D341Med (cell line): ENCODE measurements around the gene TNFRSF18.
A peak's percentile ranks its signal among the peaks of the same experiment; 100 is the strongest.

Experiments
- DNase-seq: peaks from one replicate; pipeline ENCODE4 v3.0.0; 2012; ENCODE audit warnings: low spot score

Gene TNFRSF18

DNA sequence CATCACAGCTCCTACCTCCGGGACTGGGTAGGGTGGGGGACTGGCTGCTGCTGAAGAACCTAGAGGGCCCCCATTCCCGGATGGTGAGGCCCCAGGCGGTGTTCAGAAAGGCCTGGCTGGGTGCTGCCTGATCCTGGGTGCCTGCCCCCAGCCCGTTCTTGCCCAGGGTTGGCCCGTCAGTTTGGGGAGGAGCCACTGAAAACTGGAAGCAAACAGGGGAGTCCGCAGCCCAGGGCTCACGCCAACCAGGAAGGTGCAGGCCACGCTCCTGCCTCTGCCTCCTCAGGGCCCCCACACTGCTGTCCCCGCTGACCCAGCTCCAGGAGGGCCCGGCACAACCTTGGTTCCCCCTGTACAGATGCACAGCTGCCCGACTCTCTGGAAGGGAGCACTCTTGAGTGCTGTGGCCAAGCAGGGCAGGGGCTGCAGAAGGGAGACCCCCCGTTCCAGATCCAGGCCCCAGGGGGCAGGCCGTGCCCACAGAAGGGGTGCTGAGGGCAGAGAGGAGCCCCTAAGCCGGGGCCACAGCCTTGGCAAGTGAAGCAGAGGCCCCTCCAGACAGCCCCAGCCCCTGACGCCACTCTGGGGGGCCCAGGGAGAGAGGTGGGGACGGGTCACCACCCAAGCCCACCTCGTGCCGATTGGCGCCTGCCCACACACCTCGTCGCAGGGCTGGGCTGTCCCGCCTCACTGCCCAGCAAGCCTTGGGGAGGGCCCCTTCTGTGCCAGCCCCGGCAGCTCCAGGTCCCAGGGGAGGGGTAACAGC, 34.6 kb upstream of the TNFRSF18 start:
- no peak for DNase-seq

DNA sequence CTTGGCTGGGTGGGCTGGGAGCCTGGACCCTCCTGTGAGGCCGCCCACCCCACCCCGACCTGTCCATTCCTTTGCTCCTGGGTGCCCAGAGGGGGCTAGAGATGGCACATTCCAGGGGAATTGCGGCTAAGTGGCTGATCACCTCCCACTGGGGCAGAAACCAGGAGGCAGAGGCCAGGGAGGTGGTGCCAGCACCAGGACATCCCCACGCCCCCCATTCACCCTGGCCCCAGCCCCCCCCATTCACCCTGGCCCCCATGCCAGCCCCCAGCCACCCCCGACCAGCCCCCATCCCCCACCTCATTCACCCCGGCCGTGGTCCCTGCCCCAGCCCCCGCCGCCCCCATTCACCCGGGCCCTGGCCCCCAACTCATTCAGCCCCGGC, 33.9 kb upstream of the TNFRSF18 start:
- DNase-seq, result no peak

DNA sequence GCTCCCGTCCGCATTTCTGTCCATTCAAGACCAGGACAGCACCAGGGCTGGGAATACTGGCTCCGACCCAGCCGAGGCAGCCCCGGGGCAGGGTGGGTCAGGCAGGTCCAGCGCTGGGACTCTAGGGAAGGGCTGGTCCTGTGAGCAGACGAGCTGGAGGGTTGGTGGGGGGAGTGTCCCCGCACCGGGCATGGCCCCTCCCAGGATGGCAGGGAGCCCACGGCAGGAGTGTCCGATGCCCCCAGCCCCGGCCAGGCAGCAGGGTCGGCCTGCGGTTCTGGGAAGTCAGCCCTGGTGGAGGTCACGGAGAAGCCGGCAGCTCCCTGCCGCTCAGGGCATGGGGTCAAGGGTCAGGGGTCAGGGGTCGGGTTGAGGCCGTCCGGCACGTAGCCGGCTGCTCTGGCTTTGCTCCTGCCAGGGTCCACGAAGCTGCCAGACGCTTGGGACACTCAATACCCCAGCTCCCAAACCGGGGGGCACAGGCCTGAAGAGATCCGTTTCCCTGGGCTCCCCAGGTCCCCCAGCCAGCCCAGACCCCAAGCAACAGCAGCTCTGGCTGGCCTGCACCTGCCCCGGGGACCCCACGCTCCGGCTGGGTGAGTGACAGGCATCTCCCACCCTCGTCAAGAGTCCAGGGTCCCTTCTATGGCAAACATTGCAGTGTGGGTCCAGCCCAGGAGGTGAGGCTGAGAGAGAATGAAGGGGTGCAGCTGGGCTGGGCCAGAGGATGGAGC, 33.4 kb upstream of the TNFRSF18 start:
- DNase-seq, result no peak

DNA sequence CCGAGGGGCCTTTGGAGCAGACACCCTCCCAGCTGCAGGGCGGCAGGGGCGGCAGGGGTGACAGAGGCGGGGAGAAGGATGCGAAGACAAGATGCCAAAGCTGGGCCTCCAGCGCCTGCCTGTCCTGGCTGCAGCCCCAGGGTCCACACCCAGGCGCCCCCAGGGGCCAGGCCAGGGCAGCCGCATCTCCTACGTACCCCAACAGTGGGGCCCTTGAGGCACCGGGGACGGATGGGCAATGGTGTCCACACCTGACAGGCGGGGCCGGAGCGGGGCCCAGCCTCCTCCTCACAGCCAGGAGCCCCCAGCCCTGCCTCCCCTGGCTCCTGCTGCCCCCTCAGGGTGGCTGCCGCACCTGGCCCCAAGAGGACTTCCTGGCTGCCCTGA, 32.8 kb upstream of the TNFRSF18 start:
- DNase-seq, result no peak

GRCh38 chr1:1238702-1239178, 32.3 kb upstream of the TNFRSF18 start:
- DNase-seq, result no peak

- no peak for DNase-seq
These were observed 31.7 kb upstream of the TNFRSF18 start for GRCh38 chr1:1237874-1238701.

- no peak for DNase-seq
These were observed 30.8 kb upstream of the TNFRSF18 start for GRCh38 chr1:1236945-1237873.

DNA sequence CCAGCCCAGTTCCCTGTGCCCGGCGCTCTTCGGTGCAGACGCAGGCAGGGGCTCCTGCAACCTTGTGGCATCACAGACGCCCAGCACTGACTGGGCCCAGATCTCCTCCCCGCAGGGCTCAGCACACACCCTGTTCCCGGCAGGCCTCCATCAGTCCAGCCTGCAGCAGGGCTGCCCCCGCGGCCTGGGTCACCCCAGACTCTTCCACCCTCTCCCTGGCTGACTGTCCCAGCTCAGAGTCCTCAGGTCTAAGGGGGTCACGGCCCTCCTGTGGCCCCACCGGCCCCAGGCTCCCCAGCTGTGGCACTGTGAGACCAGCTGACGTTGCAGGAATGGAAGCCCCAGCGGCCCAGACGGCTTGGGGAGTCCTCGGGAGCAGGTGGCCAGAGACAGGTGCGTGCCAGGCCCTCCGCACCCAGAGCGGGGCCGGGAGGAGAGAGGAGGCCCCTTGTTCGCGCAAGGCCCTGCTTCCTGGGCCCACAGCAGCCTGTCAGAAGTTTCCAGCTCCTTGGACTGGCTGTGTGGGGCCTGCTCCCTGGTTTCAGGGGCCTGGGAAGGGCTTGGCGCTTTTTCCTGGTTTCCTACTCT, 29.9 kb upstream of the TNFRSF18 start:
- no peak for DNase-seq

GRCh38 chr1:1235016-1235744, 28.8 kb upstream of the TNFRSF18 start:
- no peak for DNase-seq

DNA sequence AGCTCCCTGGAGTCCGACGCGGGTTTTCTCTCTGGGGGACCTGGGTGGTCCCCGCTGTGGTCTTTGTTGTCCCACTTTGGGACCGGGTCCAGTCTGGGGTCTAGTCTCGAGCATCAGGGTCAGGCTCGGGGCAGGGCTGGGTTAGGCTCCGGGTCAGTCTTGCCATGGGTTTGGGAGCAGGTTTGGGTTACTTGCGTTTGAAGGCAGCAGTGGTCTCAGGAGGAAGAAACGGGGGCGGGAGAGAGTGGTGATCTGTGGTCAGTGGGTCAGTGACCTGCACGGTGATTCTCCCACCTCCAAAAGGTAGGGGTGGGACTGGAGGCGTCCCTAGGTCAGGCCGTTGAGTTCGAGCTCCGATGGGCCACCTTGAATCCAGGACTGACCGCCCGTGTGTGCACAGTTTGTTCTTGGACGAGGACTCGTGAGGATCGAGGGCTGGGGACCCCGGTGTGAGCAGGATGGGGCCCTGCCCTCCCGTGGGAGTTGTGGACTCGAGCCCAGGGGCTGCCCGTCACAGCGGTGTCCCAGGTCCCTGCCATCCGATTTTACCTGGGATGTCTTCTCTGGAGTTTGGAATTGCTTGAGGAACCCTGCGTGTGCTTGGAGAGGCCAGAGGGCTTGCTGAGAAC, 27.9 kb upstream of the TNFRSF18 start:
- no peak for DNase-seq

GRCh38 chr1:1233567-1233892, 27.1 kb upstream of the TNFRSF18 start:
- DNase-seq, result no peak

DNA sequence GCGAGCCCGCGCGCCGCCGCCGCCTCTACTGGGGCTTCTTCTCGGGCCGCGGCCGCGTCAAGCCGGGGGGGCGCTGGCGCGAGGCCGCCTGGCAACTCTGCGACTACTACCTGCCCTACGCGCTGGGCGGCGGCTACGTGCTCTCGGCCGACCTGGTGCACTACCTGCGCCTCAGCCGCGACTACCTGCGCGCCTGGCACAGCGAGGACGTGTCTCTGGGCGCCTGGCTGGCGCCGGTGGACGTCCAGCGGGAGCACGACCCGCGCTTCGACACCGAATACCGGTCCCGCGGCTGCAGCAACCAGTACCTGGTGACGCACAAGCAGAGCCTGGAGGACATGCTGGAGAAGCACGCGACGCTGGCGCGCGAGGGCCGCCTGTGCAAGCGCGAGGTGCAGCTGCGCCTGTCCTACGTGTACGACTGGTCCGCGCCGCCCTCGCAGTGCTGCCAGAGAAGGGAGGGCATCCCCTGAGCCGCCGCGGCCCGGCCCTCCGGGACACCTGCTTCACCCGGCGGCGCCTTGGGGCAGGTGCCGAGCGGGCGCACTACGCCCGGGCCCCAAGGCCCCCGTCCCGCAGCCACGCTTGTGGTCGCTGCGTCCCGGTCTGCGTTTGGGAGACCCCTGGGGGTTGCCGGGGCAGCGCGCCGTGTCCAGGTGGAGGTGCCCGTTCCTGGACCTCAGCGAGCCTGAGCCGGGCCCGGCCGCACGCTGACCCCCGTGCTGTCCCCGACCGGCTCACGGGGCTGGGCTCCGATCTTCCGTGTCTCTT, 26.6 kb upstream of the TNFRSF18 start:
- no peak for DNase-seq

GRCh38 chr1:1232208-1232795, 25.9 kb upstream of the TNFRSF18 start, which contains the start of gene B3GALT6:
B3GALT6 (plus strand) TSS chr1:1232237; CDS start chr1:1232279, 42 bp downstream.
- no peak for DNase-seq

- peak; percentile 100 for DNase-seq
These were observed 25.2 kb upstream of the TNFRSF18 start, which contains the start of gene SDF4 for GRCh38 chr1:1231400-1232207. SDF4 (minus strand) TSS chr1:1232001; CDS start chr1:1228772, 3,229 bp downstream.

DNA sequence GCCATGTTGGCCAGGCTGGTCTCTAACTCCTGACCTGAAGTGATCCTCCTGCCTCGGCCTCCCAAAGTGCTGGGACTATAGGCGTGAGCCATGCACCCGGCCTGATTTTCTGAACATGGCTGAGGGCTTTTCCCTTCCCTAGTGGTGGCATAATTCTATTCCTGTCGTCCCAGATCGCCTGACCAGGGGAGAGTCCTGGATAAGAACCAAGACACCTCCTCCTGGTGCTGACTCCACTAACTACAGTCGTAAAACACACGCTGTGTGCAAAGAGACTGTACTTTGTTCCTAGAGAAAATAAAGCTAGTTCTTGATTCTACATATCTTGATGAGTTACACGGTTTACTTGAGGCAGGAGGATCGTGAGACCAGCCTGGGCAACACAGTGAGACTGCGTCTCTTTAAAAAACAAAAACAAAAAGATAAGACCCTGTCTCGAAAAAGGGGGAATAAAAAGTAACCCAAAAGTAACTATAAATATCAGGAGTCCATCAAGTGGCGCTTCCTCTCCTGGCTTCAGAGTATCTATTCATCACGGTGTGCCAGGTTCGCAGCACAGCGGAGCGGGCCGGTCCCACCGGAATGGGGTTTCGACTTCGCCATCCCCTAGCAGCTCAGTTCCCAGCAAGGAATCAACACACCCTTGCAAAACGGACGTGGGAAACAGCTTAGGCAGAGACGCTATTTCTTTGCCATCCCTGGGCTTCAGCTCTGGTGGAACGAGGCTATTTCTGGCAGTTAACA, 24.4 kb upstream of the TNFRSF18 start:
- DNase-seq, result no peak

- DNase-seq, result no peak
These were observed 23.4 kb upstream of the TNFRSF18 start for GRCh38 chr1:1229770-1230169.
